ENCODE results near the gene PLA2G4E. TPM values are rescaled to one million over a fixed set of nuclear protein-coding genes. Genes with fewer than 3 reads are reported as not detected.

PLA2G4E gene
- polyA plus RNA-seq, 1 donor: 1.8 TPM

- no peak for DNase-seq
Measured at GRCh38 chr15:42050484-42051255, 29.8 kb upstream of the PLA2G4E start.

- DNase-seq: no peak
Measured at GRCh38 chr15:42048821-42049200, 28.0 kb upstream of the PLA2G4E start.

- DNase-seq: no peak
Measured at GRCh38 chr15:42048080-42048820, 27.4 kb upstream of the PLA2G4E start.

- DNase-seq: no peak
Measured at GRCh38 chr15:42046597-42046996, 25.8 kb upstream of the PLA2G4E start.

- no peak for DNase-seq
Measured at GRCh38 chr15:42045211-42045615, 24.4 kb upstream of the PLA2G4E start.

- no peak for DNase-seq
Measured at GRCh38 chr15:42042602-42043400, 22.0 kb upstream of the PLA2G4E start.

- DNase-seq: no peak
Measured at GRCh38 chr15:42038401-42038800, 17.6 kb upstream of the PLA2G4E start.

GRCh38 chr15:42037656-42038055 is 16.8 kb upstream of the PLA2G4E start:
- no peak for DNase-seq

GRCh38 chr15:42036966-42037365 is 16.1 kb upstream of the PLA2G4E start:
- DNase-seq: no peak

- no peak for DNase-seq
Measured at GRCh38 chr15:42036112-42036905, 15.5 kb upstream of the PLA2G4E start.

- no peak for DNase-seq
Measured at GRCh38 chr15:42035435-42035761, 14.6 kb upstream of the PLA2G4E start.

- no peak for DNase-seq
Measured at GRCh38 chr15:42034628-42035434, 14.0 kb upstream of the PLA2G4E start.

GRCh38 chr15:42033214-42033873 is 12.5 kb upstream of the PLA2G4E start:
- DNase-seq: no peak

GRCh38 chr15:42032376-42033213 is 11.8 kb upstream of the PLA2G4E start:
- no peak for DNase-seq

GRCh38 chr15:42031198-42031915 is 10.5 kb upstream of the PLA2G4E start:
- no peak for DNase-seq

- no peak for DNase-seq
Measured at GRCh38 chr15:42027521-42027920, 6.7 kb upstream of the PLA2G4E start.

GRCh38 chr15:42024303-42024702 is 3.5 kb upstream of the PLA2G4E start:
- no peak for DNase-seq

GRCh38 chr15:42021593-42021992 is 751 bp upstream of the PLA2G4E start:
- no peak for DNase-seq
